WI38 (cell line): Measurements from ENCODE around the gene GSG1L2.

Experiments used
- H3K4me3 ChIP-seq: 2 replicates; pipeline ENCODE4 v1.5.1; 2011; ENCODE audit warnings: low read depth, mild to moderate bottlenecking, control low read depth, low read length
- TF ChIP-seq, protein P1 (sequence below): IDR thresholded peaks from 2 replicates; pipeline ENCODE4 v1.5.1; 2012; ENCODE audit warnings: low read depth, mild to moderate bottlenecking, control low read depth, low read length

Gene GSG1L2

DNA sequence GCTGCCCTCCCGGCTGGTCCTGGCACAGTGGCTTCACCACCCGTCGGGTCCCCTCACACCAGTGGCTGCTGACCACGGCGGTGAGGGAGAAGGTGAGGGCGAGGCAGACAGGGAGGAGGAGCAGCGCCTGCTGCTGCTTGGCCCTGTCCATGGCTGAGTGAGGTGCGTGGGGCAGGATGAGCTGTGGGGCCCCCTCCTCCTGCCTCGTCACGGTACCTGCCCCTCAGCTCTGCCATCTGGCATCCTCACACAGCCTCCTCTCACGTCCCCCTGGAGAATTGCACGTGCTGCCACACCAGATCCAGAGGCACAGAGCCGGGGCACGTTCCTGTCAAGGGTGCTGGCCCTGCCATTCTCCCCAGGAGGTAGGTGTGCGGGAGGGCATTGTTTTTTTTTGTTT lies at the start of gene GSG1L2:
Gene GSG1L2, minus strand, starts transcription at position 159 of the 400 bp plus-strand sequence. Its CDS starts 8 bp downstream, at position 151.
- no peak within 1 kb of the TSS for H3K4me3 ChIP-seq
- TF ChIP-seq, protein P1, sequence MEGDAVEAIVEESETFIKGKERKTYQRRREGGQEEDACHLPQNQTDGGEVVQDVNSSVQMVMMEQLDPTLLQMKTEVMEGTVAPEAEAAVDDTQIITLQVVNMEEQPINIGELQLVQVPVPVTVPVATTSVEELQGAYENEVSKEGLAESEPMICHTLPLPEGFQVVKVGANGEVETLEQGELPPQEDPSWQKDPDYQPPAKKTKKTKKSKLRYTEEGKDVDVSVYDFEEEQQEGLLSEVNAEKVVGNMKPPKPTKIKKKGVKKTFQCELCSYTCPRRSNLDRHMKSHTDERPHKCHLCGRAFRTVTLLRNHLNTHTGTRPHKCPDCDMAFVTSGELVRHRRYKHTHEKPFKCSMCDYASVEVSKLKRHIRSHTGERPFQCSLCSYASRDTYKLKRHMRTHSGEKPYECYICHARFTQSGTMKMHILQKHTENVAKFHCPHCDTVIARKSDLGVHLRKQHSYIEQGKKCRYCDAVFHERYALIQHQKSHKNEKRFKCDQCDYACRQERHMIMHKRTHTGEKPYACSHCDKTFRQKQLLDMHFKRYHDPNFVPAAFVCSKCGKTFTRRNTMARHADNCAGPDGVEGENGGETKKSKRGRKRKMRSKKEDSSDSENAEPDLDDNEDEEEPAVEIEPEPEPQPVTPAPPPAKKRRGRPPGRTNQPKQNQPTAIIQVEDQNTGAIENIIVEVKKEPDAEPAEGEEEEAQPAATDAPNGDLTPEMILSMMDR, result no peak

- TF ChIP-seq, protein P1, result no peak
- H3K4me3 ChIP-seq, result no peak overlapping the region
Measured at GRCh38 chr17:9868552-9868951, 46.7 kb upstream of the GSG1L2 start.

GRCh38 chr17:9865586-9865985 lies 43.7 kb upstream of the GSG1L2 start:
- TF ChIP-seq, protein P1, result no peak
- H3K4me3 ChIP-seq, result no peak overlapping the region

DNA sequence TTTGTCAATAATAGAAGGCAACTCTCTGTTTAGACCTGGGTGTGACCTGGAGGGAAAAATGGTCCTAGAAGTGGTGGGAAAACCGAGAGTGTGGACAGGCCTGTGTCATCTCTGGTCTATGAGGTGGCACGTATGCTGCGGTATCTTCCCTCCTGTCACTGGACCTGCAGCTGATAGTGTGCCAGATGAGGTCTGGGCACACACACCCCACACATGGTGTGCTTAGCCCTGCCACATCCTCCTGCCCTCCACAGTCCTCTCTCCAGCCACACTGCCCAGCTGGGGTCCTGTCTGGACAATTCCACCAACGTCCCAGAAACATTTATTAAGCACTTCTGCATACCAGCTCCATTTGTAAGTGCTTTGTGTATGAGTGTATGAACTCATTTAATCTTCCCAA lies 41.1 kb upstream of the GSG1L2 start:
- no peak overlapping the region for H3K4me3 ChIP-seq
- TF ChIP-seq, protein P1, result no peak

GRCh38 chr17:9862220-9862619 lies 40.3 kb upstream of the GSG1L2 start:
- H3K4me3 ChIP-seq, result no peak overlapping the region
- TF ChIP-seq, protein P1, result no peak

DNA sequence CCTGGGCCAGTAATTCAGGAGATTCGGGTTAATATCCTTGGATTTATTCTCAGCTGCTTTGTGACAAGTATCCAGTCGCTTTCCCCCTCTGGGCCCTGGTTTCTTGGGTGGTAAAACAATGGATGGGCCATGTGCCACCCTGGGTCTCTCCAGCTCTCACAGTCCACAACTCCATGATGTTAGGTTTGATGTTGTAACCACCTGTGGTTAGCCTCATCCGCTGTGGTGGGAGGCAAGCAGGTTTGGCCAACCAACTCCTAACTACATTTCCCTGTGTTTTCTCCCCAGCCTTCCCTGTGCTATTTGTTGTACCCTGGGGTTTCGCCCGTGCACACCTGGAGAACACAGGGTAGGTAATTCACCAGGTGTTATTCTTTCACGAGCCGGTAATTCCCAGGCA lies 39.0 kb upstream of the GSG1L2 start:
- TF ChIP-seq, protein P1, result no peak
- H3K4me3 ChIP-seq, result no peak overlapping the region

- TF ChIP-seq, protein P1, result no peak
Measured at GRCh38 chr17:9859781-9860180, 37.9 kb upstream of the GSG1L2 start.

More at GRCh38 chr17:9859781-9860180, 37.9 kb upstream of the GSG1L2 start:
- no peak overlapping the region for H3K4me3 ChIP-seq
